Stimulated activated CD8-positive, alpha-beta memory T cell treated with anti-CD3 and anti-CD28 coated beads, Interleukin-4, amount 100 ng/mL, for 24 hours (primary cell): Measurements from ENCODE around the gene C5orf52.
"Not testable (repeated sequence)": the region's sequence is repeated elsewhere in the genome, so short reads cannot be mapped to it uniquely, and the experiment has no call there.

Source experiments
- DNase-seq: peaks from one replicate; pipeline ENCODE4 v3.0.0-alpha.2; 2020; ENCODE audit warnings: low read depth

Gene C5orf52

GRCh38 chr5:157670662-157671591, at the start of gene C5orf52:
Gene C5orf52 (plus strand): TSS chr5:157671533. CDS start chr5:157671615, 82 bp downstream.
- DNase-seq, result no peak

- DNase-seq, result no peak
Observed at GRCh38 chr5:157624144-157624543, 47.2 kb upstream of the C5orf52 start.

GRCh38 chr5:157626831-157627230, 44.5 kb upstream of the C5orf52 start:
- DNase-seq, result no peak

DNA sequence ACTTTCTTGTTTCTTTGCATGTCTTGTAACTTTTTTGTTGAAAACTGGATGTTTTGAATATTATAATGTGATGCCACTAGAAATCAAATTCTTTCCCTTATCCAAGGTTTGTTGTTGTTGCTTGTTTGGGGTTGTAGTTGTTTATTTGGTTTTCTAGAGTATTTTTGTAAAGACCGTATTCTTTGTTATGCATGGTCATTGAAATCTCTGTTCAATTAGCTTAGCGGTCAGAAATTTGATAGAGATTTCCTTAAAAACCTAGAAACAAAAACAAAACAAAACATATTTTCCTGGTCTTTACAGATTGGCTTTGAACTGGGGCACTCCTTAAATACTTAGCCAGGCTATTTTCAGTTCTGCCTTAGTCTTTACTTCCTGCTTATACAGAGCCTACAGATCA, 41.0 kb upstream of the C5orf52 start:
- DNase-seq, result no peak

DNA sequence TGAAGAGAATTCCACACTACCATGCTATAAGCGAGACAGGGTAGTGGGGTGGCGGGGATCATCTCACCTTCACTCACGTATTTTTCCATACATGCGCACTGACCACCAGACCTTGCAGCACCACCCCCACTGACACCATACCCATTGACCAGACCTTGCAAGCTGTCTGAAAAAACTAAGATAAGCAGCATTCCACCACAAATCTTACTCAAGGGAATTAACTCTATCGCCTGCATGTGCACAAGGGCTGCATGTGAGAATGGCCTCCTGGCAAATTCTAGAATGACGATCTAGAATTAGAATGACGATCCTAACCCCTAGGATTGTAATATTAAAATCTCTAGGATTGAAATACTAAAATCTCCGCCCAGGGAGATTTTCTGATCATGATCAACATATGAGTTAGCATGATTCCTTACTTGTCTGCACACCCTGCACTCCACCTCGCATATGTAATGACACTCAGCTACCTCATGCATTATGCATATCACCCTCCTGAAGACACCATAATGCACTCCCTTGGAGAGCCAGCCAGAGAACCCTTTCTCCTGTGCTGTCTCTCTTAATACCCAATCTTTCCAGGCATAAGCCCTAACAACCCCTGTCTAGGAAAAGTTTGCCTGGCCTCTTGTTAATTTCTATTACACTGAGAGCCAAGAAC, 30.8 kb upstream of the C5orf52 start:
- no peak for DNase-seq

DNA sequence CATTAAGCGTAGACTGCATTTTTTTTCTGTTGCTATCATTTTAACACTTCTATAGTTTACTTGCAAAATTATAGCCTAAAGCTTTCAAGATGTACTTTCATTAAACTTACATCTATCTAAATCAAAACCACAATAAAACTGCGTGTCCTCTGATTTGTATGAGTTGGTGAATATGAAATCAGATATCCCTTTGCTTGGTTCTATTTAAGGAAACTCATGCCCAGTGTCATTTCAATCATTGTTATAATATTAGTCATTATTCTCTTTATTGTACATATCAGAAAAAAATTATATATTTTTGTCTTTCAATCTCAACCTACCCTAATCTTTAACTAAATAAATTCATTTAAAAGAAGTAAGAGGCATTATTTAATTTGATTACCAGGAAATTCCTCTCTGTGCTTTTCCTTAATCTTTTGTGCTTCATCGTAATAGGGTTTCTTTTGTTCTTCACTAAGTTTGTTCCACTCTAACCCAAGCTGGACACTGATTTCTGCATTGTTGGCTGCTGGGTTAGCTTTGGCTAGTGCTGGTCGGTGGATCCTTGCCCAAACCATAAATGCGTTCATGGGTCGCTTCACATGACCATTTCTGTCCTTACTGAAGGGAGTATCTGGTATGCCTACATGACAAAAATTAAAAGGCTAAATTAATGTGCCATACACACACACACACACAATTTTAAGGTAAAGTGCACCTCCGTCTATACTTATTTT, 22.9 kb upstream of the C5orf52 start:
- DNase-seq, result no peak

DNA sequence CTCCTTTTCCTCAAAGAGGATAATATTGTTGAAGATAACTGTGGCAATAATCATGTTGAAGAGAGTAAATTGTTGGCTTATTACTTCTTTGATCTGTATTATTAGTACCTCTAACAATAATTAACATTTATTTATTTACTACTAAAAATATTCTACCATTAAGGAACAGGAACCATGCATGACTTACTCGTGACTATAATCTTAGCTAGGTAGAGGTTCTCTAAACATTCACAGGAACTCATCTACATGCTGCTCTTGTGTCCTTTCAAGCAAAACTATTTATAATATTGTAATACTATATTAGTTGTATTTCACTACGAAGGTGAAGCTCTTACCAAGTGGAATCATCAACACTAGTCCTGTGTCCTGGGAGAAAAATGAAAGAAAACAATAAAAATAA, 22.2 kb upstream of the C5orf52 start:
- DNase-seq, result no peak

DNA sequence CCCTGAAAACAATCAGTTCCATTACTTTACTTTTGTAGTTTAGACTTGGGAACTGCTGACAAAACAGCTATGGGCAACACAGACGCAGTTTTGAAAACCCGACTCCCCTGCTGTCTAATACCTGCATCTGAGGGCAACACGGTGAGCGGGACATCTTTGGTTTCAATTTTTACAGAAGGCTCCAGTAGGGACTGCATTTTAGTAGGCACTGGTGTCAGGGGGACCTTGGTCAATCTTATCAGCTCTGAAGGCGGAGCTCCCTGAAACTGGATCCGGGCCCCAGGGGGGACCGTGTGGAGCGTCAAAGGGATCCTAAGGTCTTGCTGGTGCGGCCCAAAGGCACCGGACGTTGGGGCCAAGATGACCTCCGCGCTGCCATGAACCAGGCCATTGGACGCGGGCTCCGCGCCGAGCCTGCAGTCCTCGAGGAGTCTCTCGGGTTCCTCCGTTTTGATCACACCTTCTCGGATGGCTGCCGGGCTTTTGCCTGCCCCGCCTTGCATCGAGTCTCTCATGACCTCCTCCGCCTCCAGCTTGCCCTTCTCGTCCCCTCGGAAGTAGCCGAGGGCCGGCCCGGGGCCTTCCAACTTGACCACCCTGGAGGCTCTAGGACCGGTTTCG, 20.2 kb upstream of the C5orf52 start:
- DNase-seq, result no peak

DNA sequence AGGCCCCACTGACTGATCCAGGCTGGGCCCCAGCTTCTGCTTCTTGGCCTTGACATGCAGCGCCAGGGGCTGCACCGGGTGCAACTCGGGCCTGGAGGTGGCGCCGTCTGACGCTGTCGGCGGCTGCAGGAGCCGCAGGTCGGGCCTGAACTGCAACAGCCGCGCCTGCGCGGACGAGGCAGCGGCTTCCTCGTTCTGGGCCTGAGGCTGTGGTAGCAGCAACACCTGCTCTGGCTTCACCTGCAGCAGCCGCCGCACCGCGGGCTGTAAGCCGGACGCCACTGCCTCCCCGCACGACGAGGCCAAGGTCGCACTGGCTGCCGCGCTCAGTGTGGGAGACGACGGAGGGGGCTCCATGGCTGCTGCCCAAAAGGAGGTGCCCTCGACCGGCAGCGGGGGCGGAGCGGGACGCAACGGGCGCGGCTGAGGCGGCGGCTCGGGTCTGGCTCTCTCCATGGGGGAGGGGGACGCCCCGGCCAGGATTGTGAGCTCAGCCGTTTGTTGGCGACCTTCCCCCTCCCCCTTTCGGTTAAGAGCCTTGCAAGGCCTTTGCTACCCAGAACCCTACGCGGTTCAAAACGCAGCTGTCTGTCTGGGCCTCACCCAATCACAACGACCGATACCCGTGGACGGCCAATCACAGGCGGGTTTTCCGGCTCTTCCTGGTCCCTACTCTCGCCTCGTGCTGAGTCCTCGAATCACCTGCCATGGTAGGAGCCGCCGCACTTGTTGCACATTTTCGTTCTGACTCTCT, 19.5 kb upstream of the C5orf52 start:
- DNase-seq, result peak; percentile 66

GRCh38 chr5:157652377-157652692, 19.0 kb upstream of the C5orf52 start, which contains the start of gene SOX30:
Gene SOX30 (minus strand): TSS chr5:157652438. CDS start chr5:157652078, 360 bp downstream.
- no peak for DNase-seq

GRCh38 chr5:157657516-157657915, 13.8 kb upstream of the C5orf52 start:
- DNase-seq, result no peak

DNA sequence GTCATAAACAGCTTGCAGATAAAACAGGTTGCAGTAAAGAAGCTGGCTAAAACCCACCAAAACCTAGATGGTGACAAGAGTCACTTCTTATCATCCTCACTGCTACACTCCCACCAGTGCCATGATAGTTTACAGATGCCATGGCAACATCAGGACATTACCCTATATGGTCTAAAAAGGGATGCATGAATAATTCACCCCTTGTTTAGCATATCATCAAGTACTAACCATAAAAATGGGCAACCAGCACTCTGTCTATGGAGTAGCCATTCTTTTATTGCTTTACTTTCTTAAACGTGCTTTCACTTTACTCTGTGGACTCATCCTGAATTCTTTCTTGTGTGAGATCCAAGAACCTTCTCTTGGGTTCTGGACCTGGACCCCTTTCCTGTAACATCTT, 12.4 kb upstream of the C5orf52 start:
- no peak for DNase-seq

GRCh38 chr5:157659868-157660660, 11.3 kb upstream of the C5orf52 start:
- no peak for DNase-seq

DNA sequence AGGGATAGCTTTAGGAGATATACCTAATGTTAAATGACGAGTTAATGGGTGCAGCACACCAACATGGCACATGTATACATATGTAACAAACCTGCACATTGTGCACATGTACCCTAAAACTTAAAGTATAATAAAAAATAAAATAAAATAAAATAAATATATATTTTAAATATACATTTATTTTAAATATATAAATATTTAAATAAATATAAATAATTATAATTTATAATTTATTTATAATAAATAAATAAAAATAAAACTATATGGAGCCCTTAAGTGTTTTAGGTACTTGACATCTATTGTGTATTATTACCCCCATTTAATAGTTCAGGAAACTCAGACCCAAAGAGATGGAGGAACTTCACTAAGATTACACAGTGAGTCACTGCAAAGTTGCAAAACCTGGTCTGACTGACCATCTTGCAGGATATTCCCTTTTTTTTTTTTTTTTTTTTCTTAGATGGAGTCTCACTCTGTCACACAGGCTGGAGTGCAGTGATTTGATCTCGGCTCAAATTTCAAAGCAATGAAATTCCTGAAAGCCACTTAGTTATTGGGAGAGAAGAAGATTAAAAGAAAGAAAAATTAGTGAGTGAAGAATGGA, 5.8 kb upstream of the C5orf52 start:
- DNase-seq, result no peak

DNA sequence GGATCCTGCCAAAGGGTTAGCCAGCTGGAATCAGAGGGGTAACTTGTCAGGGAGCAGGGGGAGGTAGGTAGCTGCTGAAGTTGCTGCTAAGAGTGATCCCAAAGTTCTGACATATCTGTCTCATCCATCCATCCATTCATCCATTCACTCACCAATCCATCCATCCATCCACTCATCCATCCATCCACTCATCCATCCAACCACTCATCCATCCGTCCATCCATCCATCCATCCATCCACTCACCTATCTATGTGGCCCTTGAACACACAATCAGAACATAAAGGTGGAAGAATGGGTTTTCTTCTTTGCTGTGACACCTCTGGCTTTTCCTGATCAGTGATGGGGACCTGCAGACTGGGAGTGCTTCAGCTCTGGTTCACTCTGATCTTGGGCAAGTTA, 3.0 kb upstream of the C5orf52 start:
- DNase-seq, result no peak

- no peak for DNase-seq
Observed at GRCh38 chr5:157669701-157670097, 1.6 kb upstream of the C5orf52 start.

GRCh38 chr5:157671592-157672330, 428 bp downstream of the C5orf52 start:
- DNase-seq, result no peak

DNA sequence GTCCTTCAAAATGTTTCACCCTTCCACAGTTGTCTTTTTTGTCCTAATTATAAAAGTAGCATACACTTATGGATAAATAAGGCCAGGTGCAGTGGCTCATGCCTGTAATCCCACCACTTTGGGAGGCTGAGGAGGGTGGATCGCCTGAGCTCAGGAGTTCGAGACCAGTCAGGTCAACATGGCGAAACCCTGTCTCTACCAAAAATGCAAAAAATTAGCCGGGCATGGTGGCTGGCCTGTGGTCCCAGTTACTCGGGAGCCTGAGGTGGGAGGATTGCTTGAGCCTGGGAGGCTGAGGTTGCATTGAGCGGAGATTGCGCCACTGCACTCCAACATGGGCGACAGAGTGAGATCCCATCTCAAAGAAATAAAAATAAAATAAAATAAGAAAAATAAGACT, 1.6 kb downstream of the C5orf52 start:
- DNase-seq, result no peak

GRCh38 chr5:157674351-157674750, 3.0 kb downstream of the C5orf52 start:
- DNase-seq, result not testable (repeated sequence)

DNA sequence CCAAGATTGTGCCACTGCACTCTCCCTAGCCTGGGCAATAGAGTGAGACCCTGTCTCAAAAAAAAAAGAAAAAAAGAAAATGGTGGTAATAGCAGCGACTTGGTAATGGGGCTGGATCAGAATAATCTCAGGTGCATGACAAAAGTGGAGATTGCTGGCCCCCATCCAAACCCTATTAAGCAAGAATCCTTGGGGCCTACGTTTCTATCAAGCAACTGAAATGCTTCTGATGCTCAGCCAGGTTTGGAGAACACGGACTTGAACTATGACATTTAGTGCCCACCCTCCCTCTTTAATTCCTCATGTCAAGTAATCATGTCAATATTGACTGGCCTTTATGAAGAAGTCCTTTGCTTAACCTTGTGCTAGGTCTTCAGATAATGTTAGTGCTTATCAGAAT, 6.6 kb downstream of the C5orf52 start:
- no peak for DNase-seq
